ENCODE results near the gene ETFA.

ETFA gene

DNA sequence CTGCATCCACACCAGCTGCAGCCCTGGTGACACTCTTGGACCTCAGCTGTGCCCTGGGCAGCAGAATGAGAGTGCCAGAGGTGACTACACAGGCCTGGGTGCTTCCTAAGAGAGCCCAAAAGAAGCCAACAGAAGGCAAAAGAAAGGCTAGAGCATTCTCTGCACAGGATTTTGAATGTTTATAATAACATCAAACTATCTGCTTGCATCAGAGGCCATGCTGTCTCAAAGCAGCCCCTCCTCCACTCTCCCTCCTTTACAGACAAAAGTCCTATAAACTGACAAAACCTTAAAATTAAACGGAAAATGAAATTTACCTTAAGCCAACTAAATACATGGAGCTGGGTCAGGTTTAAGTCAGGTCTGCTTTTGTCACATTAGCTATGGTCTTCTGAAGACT is 95.6 kb downstream of the ETFA start:
- DNase-seq (ENCODE audit: low spot score), result no peak

DNA sequence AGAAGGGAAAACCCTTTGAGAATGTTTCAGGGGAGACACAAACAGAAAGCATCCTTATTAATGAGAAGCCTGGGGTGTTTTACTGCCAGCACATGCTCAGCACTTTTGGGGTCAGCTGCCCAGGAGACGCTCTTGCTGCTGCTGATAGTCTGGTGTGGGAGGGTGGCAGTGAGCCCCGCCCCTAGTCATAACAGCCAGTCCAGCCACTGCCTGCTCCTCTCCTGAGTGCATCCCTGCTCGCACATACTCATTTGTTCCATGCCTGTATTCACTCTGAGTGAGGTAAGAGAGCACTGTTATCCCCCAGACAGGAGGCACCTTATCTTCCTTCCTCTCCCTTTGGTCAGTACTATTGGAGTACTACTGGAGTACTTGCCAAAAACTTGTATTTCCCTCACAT is 101.3 kb downstream of the ETFA start:
- DNase-seq (ENCODE audit: low spot score), result no peak

- no peak for DNase-seq (ENCODE audit: low spot score)
These were observed 101.7 kb downstream of the ETFA start for GRCh38 chr15:76209523-76209922.

DNA sequence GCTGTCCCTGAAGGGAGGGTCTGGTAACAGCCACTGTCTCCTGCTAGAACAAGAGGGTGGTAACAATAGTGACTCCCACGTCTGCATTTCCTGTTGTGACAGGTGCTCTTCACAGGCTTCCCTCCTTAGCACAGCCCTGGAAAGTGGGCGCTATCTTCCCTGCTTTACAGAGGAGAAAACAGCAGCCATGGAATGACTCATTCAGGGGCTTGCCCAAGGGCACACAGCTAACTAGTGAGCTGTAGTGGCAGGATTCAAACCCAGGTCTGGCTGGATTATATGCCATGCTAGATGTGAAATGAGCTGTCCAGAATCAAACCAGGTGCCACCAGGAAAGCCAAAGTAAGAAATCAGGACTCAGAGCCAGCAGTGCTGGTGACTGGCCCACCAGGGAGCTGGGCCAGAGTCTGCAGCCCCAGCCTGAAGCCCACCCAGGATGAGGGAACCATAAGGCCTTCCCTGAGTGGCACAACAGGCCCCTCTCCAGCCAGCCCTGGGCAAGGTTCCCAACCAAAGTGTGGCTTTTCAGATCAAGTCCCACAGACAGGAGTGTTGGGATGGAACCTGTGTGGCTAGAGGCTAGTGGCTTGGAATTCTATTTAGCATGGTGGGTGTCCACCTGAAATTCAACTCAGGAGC is 102.4 kb downstream of the ETFA start:
- DNase-seq (ENCODE audit: low spot score), result no peak

GRCh38 chr15:76208084-76208785 is 103.0 kb downstream of the ETFA start:
- no peak for DNase-seq (ENCODE audit: low spot score)

DNA sequence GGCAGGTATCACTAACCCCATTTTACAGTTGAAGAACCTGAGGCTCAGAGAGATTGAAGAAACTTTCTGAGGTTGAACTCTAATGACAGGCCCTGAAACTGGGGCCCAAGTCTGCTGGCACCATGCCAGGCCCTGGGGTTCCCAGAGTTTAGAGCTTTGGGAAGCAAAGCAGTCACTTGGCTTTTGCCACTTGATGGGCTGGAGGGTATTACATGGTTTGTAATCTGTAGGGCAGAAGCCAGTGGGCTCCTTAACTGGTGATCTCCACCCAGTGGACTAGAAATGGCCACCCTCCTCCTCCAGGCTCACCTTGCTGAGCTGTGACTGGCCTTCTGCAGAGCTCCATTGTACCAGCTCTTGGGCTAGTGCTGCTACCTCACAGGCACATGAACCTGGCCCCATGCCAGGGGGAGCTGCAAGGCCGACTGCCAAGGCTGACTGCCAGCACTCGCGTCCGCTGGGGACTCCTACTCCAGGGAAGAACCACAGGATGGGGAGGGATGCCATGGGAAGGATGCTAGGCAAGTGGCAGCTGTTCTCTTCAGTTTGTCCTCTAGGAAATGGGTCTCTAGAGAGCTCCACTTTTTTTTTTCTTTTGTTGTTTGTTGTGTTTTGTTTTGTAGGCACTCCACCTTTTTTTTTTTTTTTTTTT is 104.8 kb downstream of the ETFA start:
- no peak for DNase-seq (ENCODE audit: low spot score)

DNA sequence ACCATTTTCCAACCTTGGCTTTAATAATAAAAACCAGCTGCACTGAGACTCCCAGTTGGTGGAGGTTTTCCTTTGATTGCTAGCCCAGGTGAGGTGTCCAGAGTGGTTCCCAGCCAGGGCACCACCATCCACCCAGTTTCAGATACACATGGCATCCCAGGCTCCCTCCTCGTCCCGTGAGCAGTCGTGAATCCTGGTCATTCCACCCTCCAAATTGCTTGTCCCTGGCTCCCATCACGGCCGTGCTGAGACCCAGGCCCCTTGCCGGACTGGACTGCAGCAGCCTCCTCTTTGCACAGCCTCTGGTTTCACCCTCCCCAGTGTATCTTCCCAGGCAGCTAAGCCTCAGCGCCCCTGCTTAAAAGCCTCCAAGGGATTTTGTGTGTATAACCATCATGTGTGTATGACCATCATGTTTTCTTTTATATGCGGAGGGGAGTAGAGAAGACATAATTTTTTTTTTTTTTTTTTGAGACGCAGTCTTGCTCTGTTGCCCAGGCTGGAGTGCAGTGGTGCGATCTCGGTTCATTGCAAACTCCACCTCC is 106.3 kb downstream of the ETFA start:
- DNase-seq (ENCODE audit: low spot score), result no peak

DNA sequence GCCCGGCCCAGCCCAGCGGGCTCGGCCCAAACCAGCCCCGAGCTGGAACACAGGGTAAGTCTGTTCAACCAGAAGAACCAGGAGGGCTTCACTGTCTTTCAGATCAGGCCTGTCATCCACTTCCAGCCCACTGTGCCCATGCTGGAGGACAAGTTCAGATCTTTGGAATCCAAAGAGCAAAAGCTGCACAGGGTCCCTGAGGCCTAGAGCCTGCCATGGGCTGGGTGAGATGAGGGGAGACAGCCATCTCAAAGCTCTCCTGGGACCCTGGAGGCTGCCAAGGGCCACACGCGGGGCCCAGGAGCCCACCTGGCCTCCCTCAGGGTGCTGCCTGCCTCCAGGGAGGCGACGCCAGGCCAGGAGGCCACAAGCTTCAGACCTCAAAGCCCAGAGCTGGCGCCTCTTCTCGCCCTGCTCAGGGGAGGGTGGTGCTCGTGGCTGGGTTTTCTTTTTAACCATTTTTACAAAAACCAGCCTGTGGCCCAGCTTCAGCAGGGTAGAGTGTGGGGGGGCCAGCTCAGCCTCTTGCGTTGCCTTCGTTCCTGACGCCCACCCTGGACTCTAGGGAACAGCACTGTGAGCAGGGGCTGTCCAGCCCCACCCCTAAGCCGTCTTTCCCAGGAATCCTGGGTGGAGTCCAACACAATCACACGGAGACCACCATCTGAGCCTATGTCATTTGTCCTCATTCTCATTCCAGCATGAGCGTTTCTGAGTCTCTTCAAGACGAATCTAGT is 107.0 kb downstream of the ETFA start:
- DNase-seq (ENCODE audit: low spot score), result no peak

GRCh38 chr15:76203346-76204108 is 107.7 kb downstream of the ETFA start:
- no peak for DNase-seq (ENCODE audit: low spot score)

DNA sequence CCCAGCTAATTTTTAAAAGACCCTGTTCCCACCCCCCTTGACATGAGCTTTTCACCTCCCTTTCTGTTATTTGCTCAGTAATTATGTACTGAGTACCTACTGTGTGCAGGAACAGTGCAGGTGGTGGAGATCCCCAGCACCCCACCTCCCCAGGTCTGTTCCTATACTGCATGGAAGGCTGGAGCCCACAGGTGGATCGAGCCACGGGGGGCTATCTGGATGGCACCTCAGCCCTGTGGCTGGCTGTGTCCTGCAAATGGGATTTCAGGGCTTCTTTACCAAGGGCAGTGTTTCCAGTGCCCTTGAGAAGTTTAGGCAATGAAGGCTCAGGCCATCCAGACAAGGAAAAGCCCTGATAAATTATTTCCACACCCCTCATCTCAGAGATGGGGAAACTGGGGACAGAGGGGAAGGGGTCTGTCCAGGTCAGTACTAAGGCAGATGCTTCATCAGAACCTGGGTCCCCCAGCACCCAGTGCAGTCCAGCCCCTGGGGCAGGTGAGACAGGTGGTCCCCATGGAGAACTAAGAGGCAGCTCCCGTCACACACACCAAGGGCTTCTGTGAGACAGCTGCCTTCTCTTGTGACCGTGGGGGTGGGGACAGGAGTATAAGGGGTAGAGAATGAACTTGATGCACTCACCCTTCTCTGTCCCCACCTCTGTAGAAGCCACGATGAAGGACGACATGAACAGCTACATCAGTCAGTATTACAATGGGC is 109.6 kb downstream of the ETFA start:
- DNase-seq (ENCODE audit: low spot score), result no peak

GRCh38 chr15:76200641-76201105 is 110.6 kb downstream of the ETFA start:
- DNase-seq (ENCODE audit: low spot score), result no peak

GRCh38 chr15:76200083-76200465 is 111.2 kb downstream of the ETFA start:
- no peak for DNase-seq (ENCODE audit: low spot score)

- DNase-seq (ENCODE audit: low spot score), result no peak
These were observed 111.9 kb downstream of the ETFA start for GRCh38 chr15:76199106-76200082.

DNA sequence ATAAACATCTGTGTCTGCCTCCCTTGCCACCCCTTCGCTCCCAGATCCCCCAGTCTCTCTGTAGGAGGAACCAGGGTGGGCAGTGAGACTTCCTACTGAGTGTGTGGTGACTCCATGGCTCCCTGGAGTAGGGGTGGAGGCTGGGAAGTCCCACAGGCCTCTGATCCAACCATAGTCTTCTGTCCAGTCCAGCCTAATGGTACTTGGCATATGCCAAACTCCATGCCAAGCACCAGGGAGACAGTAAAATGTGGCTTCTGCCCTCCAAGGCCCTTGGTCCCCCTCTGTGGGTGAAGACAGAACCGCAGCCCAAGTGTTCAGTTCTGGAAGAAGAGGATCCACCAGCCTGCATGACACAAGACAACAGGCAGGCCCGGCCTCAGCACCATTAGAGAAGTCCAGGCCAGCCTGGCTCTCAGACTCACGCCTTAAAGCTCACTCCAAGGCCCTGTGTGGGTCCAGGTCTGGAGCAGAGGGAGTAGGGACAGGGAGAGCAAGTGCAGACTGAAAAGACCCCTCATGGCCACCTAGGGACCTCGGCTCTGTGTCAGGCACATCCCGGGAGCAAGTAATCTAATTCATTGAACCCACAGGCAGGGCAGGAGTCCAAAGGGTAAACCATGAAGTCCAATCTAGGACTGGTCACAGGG is 112.7 kb downstream of the ETFA start:
- DNase-seq (ENCODE audit: low spot score), result no peak

- no peak for DNase-seq (ENCODE audit: low spot score)
These were observed 113.4 kb downstream of the ETFA start for GRCh38 chr15:76197703-76198455.

DNA sequence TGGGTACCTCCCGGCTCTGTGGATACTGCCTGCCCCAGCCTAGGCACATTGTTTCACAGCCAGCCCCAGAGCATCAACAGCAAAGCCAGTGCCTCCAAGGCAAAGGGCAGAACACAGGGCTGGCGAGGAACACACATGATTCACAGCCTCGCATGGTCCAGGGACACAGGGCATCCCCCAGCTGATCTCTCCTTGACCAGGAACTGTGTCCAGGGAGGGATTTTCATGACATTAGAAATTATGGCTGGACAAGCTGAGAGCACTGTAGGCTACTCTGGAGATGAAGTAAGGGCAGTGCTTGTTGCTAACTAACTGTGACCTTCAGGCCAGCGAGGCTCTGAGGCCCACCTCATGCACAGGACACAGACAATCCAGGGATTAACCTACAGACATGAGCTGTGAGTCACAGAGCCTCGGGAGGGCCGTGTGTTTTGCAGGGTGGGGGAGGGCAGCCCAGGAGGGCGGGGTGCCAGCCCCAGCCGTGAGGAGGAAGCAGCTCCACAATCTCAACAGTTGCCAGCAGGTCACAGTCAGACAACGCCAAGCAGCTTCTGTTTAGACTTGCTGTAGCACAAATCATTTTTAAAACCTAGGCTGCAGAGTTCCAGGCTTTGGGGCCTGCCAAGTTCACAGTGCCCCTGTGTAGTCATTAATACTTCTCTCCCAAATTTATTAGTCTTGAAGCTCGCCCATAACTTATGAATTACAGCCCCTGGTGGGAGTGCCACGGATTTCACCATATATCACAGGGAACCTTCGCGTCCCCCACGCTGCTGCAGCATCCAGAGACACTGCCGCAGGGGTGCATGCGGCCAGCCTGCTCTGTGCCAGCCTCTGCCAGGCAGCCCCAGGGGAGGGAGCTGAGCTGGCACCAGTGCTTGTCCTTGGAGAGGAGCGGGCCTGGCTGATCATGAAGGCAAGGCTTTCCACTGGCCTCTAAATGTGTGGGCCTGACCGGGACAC is 114.7 kb downstream of the ETFA start:
- DNase-seq (ENCODE audit: low spot score), result no peak

All from HuH-7 (cell line).